ENCODE results near the gene SIL1. TPM values are rescaled to one million over a fixed set of nuclear protein-coding genes. Genes with fewer than 3 reads are reported as not detected.

SIL1 gene
- total and polyA plus RNA-seq, 2 of the 8 experiments (the other 6 are each of a cell fraction or from before 2014, with no cell fraction given), result 8.3 to 12.8 TPM

DNA sequence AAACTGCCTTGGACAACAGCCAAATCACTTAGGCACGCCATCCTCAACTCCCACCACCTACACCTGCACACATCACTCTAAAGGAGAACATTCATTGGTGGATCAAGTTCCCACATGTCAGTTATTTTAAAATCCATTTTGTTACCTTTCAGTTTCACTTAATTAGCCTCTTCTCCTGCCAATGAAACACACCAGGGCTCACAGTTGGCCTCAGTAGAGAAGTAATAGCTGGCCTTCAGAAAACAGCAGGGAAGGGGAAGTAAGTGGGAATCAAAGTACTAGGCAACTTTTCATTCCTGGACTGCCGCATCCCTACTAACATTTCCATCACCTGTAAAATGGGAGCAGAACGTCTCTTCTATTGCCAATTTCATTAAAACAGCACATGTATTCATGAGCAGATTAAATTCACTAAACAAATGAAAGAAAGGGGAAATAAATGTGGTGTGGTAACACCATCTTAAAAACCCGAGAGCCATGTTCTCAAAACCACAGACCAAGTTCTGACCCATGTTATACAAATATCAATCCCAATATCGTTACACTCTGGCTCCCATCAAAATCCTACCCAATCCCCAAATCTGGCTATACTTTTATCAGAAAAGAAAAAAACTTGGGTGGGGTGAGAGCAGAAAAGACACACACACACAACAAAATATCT is 1.7 kb downstream of the SIL1 start:
- Histone ChIP-seq H3K23ac (ENCODE audit: insufficient read length) (no peak overlapping the region), H3K36me3 (ENCODE audit: control insufficient read depth in 2 of 4, insufficient read depth in 4 of 4, low read length in 3 of 4) (no peaks in the 10 kb centered on the region), H4K8ac (ENCODE audit: extremely low read depth, insufficient read depth, low read length) (no peak overlapping the region), H3K4ac (replicated peaks; ENCODE audit: insufficient read length, low read depth, low read length) (no peak overlapping the region), H3K56ac (replicated peaks; ENCODE audit: insufficient read length, low read depth, low read length) (no peak overlapping the region), H3K27ac (ENCODE audit: low read depth, low read length) (no peak overlapping the region), H3K9me3 (ENCODE audit: insufficient read depth in 2 of 2, low read depth in 1 of 2, low read length in 1 of 2) (no peaks in the 10 kb centered on the region), H2AK5ac (ENCODE audit: low read depth, low read length) (no peak overlapping the region), H4K91ac (replicated peaks; ENCODE audit: insufficient read length, low read length) (no peak overlapping the region), H3K27me3 (replicated peaks in 1 of 4; ENCODE audit: control insufficient read depth in 3 of 4, extremely low read depth in 1 of 4, insufficient read depth in 3 of 4, low read length in 3 of 4) (no peaks in the 10 kb centered on the region), H3K14ac (ENCODE audit: insufficient read length) (no peak overlapping the region), H2AFZ (ENCODE audit: low read length) (no peak overlapping the region), H3K9ac (replicated peaks in 1 of 4; ENCODE audit: extremely low read depth in 1 of 4, low read depth in 3 of 4, low read length in 3 of 4) (no peak overlapping the region), H3K79me2 (ENCODE audit: control insufficient read depth in 1 of 2, insufficient read depth in 2 of 2, low read length in 2 of 2) (no peaks in the 10 kb centered on the region), H2BK20ac (ENCODE audit: low read length) (no peak overlapping the region), H2BK15ac (ENCODE audit: low read length) (no peak overlapping the region), H2BK120ac (replicated peaks; ENCODE audit: low read depth, low read length) (no peak overlapping the region), H4K20me1 (replicated peaks in 1 of 2; ENCODE audit: control insufficient read depth in 1 of 2, insufficient read depth in 2 of 2, low read length in 2 of 2) (no peaks in the 10 kb centered on the region), H3K4me3 (ENCODE audit: extremely low read depth in 1 of 4, insufficient read depth in 2 of 4, low read depth in 3 of 4, low read length in 4 of 4) (no peak overlapping the region), H3K18ac (ENCODE audit: extremely low read depth, low read length) (no peak overlapping the region), H3K79me1 (ENCODE audit: low read depth, low read length) (no peaks in the 10 kb centered on the region), H3K4me1 (replicated peaks in 1 of 4; ENCODE audit: control insufficient read depth in 3 of 4, insufficient read depth in 4 of 4, low read length in 3 of 4) (no peaks in the 10 kb centered on the region), H2BK12ac (ENCODE audit: low read depth, low read length) (no peak overlapping the region), H2BK5ac (ENCODE audit: low read depth, low read length) (no peak overlapping the region), H3K23me2 (ENCODE audit: low read depth, low read length) (peaks cover 5% of the 10 kb centered on the region; the same call in 1 of the 2 replicates), H3K4me2 (ENCODE audit: insufficient read depth in 1 of 2, low read depth in 2 of 2, low read length in 2 of 2) (no peak overlapping the region; a peak in 1 of 4 replicates), H4K5ac (ENCODE audit: insufficient read length, low read depth, low read length) (no peak overlapping the region)
- WGBS, 2 experiments (ENCODE audit: extremely low coverage in 1 of 2, insufficient coverage in 1 of 2, insufficient read length in 1 of 2, insufficient replicate concordance in 2 of 2, low coverage in 1 of 2, low lambda C conversion rate in 2 of 2, missing lambda C conversion rate in 1 of 2), result 88% methylated on average over 5 of the region's 5 CpGs; no CpG with 5 or more reads in 1 of the 2 experiments
- no peak for DNase-seq (ENCODE audit: low read depth in 1 of 2, low spot score in 2 of 2)
- no peak for TF ChIP-seq ZNF274 (IDR thresholded peaks at IDR 0.05; ENCODE audit: borderline replicate concordance, extremely low read depth, low read length)
- TF ChIP-seq YY1 (IDR thresholded peaks at IDR 0.05; ENCODE audit: low read depth, low read length), result no peak
- TF ChIP-seq CBX8 (IDR thresholded peaks at IDR 0.05; ENCODE audit: borderline replicate concordance, low read depth, low read length), result no peak
- TF ChIP-seq EZH2 (IDR thresholded peaks at IDR 0.05; ENCODE audit: low read depth, low read length, severe bottlenecking), result no peak
- no peak for TF ChIP-seq CEBPB (IDR thresholded peaks at IDR 0.05; ENCODE audit: low read depth, low read length)
- ChIA-PET CTCF (ENCODE audit: partially characterized antibody) (interaction anchor here (1.3 kb wide), 1 partner anchor 9 kb away, joined by 3 read pairs; no protein-coding TSS in a partner anchor), POLR2A (ENCODE audit: partially characterized antibody) (no interaction called here)
- no peak for FAIRE-seq
